HEK293 (cell line): ENCODE measurements around the gene GRB10.

ENCODE experiments used
- CTCF ChIA-PET: fragments of 350-600 bp; formaldehyde crosslinking; extraction: SDS; loops from one replicate; lab custom pipeline; 2021; ENCODE audit warnings: antibody characterized with exemption; lab: Yijun Ruan, JAX
- POLR2A ChIA-PET: fragments of 300-600 bp; formaldehyde crosslinking; extraction: SDS; loops from one replicate; lab custom pipeline; 2020; ENCODE audit warnings: antibody characterized with exemption, inconsistent platforms; lab: Yijun Ruan, JAX
- H3K27ac ChIP-seq: fragments of 200-500 bp; sonication (Bioruptor generic); 2 replicates; pipeline ENCODE4 v1.5.1; 2014; ENCODE audit warnings: low read depth, low read length, control low read depth, inconsistent platforms; ENCODE audit errors: extremely low read depth
- H3K36me3 ChIP-seq, 2 experiments: fragments of 200-500 bp in 1 of 2; sonication (Bioruptor generic) in 1 of 2; 1 replicate in 1 of 2; 2 replicates in 1 of 2; pipeline ENCODE4 v1.5.1; 2014 to 2017; ENCODE audit warnings: inconsistent platforms in 2 of 2, low read length in 2 of 2; ENCODE audit not compliant: control insufficient read depth in 2 of 2, insufficient read depth in 1 of 2
- H3K4me1 ChIP-seq: fragments of 200-500 bp; sonication (Bioruptor generic); 2 replicates; pipeline ENCODE4 v1.5.1; 2014; ENCODE audit warnings: mild to moderate bottlenecking, low read length, inconsistent platforms; ENCODE audit not compliant: control insufficient read depth, insufficient read depth
- H3K4me3 ChIP-seq: 2 replicates; pipeline ENCODE4 v1.5.1; 2011; ENCODE audit warnings: low read depth, mild to moderate bottlenecking, control low read depth, low read length, moderate library complexity
- H3K9me3 ChIP-seq: fragments of 200-500 bp; sonication (Bioruptor generic); 2 replicates; pipeline ENCODE4 v1.5.1; 2014; ENCODE audit warnings: low read depth, low read length, inconsistent platforms; ENCODE audit not compliant: control insufficient read depth, insufficient read depth
- ATF2 ChIP-seq: fragments of 450-650 bp; formaldehyde crosslinking; IDR thresholded peaks from 2 replicates; pipeline ENCODE4 v1.5.1; 2016; ENCODE audit warnings: missing biosample characterization, missing genetic modification characterization, low read depth
- GFI1B ChIP-seq: fragments of 450-650 bp; formaldehyde crosslinking; IDR thresholded peaks from 2 replicates; pipeline ENCODE4 v1.5.1; 2016; ENCODE audit warnings: missing biosample characterization, missing genetic modification characterization
- HOXD13 ChIP-seq: sonication (generic); formaldehyde crosslinking; IDR thresholded peaks from 2 replicates; pipeline ENCODE4 v1.8.0; 2022; ENCODE audit warnings: missing genetic modification reagents, borderline replicate concordance
- KLF10 ChIP-seq: fragments of 450-650 bp; IDR thresholded peaks from 2 replicates; pipeline ENCODE4 v1.5.1; 2018; ENCODE audit warnings: missing biosample characterization, mild to moderate bottlenecking, missing genetic modification characterization
- MEIS1 ChIP-seq: sonication (generic); formaldehyde crosslinking; IDR thresholded peaks from 2 replicates; pipeline ENCODE4 v1.8.1; 2022; ENCODE audit warnings: missing genetic modification reagents, mild to moderate bottlenecking, borderline replicate concordance
- MYNN ChIP-seq: fragments of 450-650 bp; formaldehyde crosslinking; IDR thresholded peaks from 2 replicates; pipeline ENCODE4 v1.5.1; 2016; ENCODE audit warnings: missing biosample characterization, missing genetic modification characterization, borderline replicate concordance
- YY1 ChIP-seq: fragments of 450-650 bp; formaldehyde crosslinking; IDR thresholded peaks from 2 replicates; pipeline ENCODE4 v1.5.1; 2018; ENCODE audit warnings: missing biosample characterization, missing genetic modification characterization
- YY2 ChIP-seq: fragments of 450-650 bp; formaldehyde crosslinking; IDR thresholded peaks from 2 replicates; pipeline ENCODE4 v1.5.1; 2016; ENCODE audit warnings: missing biosample characterization, missing genetic modification characterization
- ZBTB20 ChIP-seq: fragments of 450-650 bp; formaldehyde crosslinking; IDR thresholded peaks from 2 replicates; pipeline ENCODE4 v1.5.1; 2016; ENCODE audit warnings: missing biosample characterization, missing genetic modification characterization
- ZFP69B ChIP-seq: fragments of 450-650 bp; formaldehyde crosslinking; IDR thresholded peaks from 2 replicates; pipeline ENCODE4 v1.5.1; 2016; ENCODE audit warnings: missing biosample characterization, missing genetic modification characterization
- ZNF184 ChIP-seq: fragments of 450-650 bp; IDR thresholded peaks from 2 replicates; pipeline ENCODE4 v1.5.1; 2018; ENCODE audit warnings: missing biosample characterization, mild to moderate bottlenecking, missing genetic modification characterization
- ZNF211 ChIP-seq: fragments of 450-650 bp; formaldehyde crosslinking; IDR thresholded peaks from 2 replicates; pipeline ENCODE4 v1.5.1; 2016; ENCODE audit warnings: low read depth, missing biosample characterization, missing genetic modification characterization
- ZNF248 ChIP-seq: fragments of 450-650 bp; formaldehyde crosslinking; IDR thresholded peaks from 2 replicates; pipeline ENCODE4 v1.5.1; 2017; ENCODE audit warnings: missing biosample characterization, missing genetic modification characterization
- ZNF350 ChIP-seq: fragments of 450-650 bp; formaldehyde crosslinking; IDR thresholded peaks from 2 replicates; pipeline ENCODE4 v1.5.0; 2017; ENCODE audit warnings: missing biosample characterization, mild to moderate bottlenecking, missing genetic modification characterization
- ZNF362 ChIP-seq: fragments of 450-650 bp; formaldehyde crosslinking; IDR thresholded peaks from 2 replicates; pipeline ENCODE4 v1.5.1; 2016; ENCODE audit warnings: missing biosample characterization, missing genetic modification characterization
- ZNF548 ChIP-seq: fragments of 450-650 bp; formaldehyde crosslinking; IDR thresholded peaks from 2 replicates; pipeline ENCODE4 v1.5.1; 2016; ENCODE audit warnings: missing biosample characterization, missing genetic modification characterization
- ZNF600 ChIP-seq: fragments of 450-650 bp; formaldehyde crosslinking; IDR thresholded peaks from 2 replicates; pipeline ENCODE4 v1.5.1; 2016; ENCODE audit warnings: missing biosample characterization, missing genetic modification characterization
- ZNF830 ChIP-seq: fragments of 450-650 bp; IDR thresholded peaks from 2 replicates; pipeline ENCODE4 v1.5.0; 2018; ENCODE audit warnings: missing biosample characterization, missing genetic modification characterization, low read depth, mild to moderate bottlenecking, moderate library complexity
- ZSCAN18 ChIP-seq: fragments of 450-650 bp; formaldehyde crosslinking; IDR thresholded peaks from 2 replicates; pipeline ENCODE4 v1.5.1; 2016; ENCODE audit warnings: missing biosample characterization, missing genetic modification characterization
- TF ChIP-seq, protein P1 (sequence below): sonication (generic); formaldehyde crosslinking; IDR thresholded peaks from 2 replicates; pipeline ENCODE4 v1.8.1; 2022; ENCODE audit warnings: mild to moderate bottlenecking, moderate library complexity, missing genetic modification reagents
- TF ChIP-seq, protein P2 (sequence below): fragments of 450-650 bp; formaldehyde crosslinking; IDR thresholded peaks from 2 replicates; pipeline ENCODE4 v1.5.1; 2017; ENCODE audit warnings: missing biosample characterization, missing genetic modification characterization

The GRB10 gene

GRCh38 chr7:50595491-50596102 lies 187.1 kb downstream of the GRB10 start:
- Histone ChIP-seq H3K9me3 (no peaks in the 10 kb centered on the region), H3K4me3 (no peak overlapping the region), H3K36me3 (peaks cover 0 to 41% of the 10 kb centered on the region in 2 experiments), H3K4me1 (no peaks in the 10 kb centered on the region), H3K27ac (no peak overlapping the region)
- ChIA-PET CTCF (interaction anchor here (0.6 kb wide), 1 partner anchor 532 kb away, joined by 3 read pairs; no protein-coding TSS in a partner anchor), POLR2A (no interaction called here)
- TF ChIP-seq YY1 (tag by site-specific recombination) (no peak), GFI1B (no peak), ZSCAN18 (no peak), ZNF600 (tag by site-specific recombination) (no peak), MYNN (no peak), ZNF350 (tag by site-specific recombination) (no peak), ZNF184 (tag by site-specific recombination) (no peak)

GRCh38 chr7:50594734-50595485 lies 187.8 kb downstream of the GRB10 start:
- ChIA-PET CTCF (interaction anchor here (0.5 kb wide), 1 partner anchor 61 kb away, joined by 3 read pairs; no protein-coding TSS in a partner anchor), POLR2A (no interaction called here)
- H3K4me3 ChIP-seq = no peak overlapping the region
- H3K36me3 ChIP-seq = peaks cover 0 to 41% of the 10 kb centered on the region in 2 experiments
- no peak for TF ChIP-seq ZNF248 (tag by site-specific recombination)
- TF ChIP-seq, protein P1, sequence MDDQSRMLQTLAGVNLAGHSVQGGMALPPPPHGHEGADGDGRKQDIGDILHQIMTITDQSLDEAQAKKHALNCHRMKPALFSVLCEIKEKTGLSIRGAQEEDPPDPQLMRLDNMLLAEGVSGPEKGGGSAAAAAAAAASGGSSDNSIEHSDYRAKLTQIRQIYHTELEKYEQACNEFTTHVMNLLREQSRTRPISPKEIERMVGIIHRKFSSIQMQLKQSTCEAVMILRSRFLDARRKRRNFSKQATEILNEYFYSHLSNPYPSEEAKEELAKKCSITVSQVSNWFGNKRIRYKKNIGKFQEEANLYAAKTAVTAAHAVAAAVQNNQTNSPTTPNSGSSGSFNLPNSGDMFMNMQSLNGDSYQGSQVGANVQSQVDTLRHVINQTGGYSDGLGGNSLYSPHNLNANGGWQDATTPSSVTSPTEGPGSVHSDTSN (CRISPR knock-in tag) = no peak
- TF ChIP-seq ZNF211 (tag by site-specific recombination) = no peak
- TF ChIP-seq ZNF600 (tag by site-specific recombination) = no peak
- no peak overlapping the region for H3K27ac ChIP-seq
- H3K4me1 ChIP-seq = no peaks in the 10 kb centered on the region
- no peaks in the 10 kb centered on the region for H3K9me3 ChIP-seq

DNA sequence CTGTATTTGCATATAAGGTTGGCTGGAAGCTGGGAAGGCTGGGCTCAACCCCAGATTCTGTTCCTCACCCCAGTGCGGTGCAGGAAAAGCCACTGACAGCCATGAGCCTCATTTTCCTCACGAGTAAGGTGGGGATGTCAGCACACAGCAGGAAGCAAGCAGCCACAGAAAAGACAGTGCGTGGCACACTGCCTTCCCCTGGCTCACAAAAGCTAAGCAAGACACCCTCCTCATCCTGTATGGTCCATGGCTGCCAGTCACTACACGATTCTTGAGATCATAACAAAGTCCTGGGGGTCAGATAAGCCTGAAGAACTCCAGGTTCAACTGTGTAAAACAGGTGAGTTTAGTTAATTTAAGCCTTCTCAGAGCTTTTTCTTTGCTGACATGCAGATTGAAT lies 188.6 kb downstream of the GRB10 start:
- CTCF ChIA-PET = interaction anchor here (0.5 to 0.6 kb wide), 2 partner anchors 44 to 60 kb away, joined by 3 read pairs; no protein-coding TSS in a partner anchor
- POLR2A ChIA-PET = no interaction called here
- no peak for TF ChIP-seq ZNF362
- TF ChIP-seq, all 188 proteins: peak for 0
- Histone ChIP-seq H3K9me3 (no peaks in the 10 kb centered on the region), H3K27ac (no peak overlapping the region), H3K4me3 (no peak overlapping the region), H3K36me3 (peaks cover 0 to 37% of the 10 kb centered on the region in 2 experiments), H3K4me1 (no peaks in the 10 kb centered on the region)

DNA sequence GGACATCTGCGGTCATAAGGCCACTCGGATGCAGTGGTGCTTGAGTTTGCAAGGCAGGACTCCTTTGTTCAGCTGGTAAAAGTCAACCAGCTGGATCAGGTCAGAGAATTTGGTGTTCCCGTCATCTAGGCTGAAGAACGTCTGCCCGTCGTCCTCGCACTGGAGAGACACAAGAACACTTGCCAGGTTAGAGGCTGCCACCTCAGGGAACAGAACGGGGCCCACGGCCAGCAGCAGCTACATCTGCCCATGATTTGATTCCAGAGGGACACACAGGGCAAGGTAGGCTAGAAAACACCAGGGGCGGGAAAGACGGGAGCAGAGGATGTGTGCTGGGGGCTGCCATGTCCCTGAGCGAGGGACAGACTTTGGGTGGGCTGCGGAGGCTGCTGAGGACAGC lies 189.8 kb downstream of the GRB10 start:
- CTCF ChIA-PET = interaction anchor here (1.1 kb wide), 1 partner anchor 40 kb away, joined by 4 read pairs; no protein-coding TSS in a partner anchor
- Histone ChIP-seq H3K4me1 (no peaks in the 10 kb centered on the region), H3K27ac (no peak overlapping the region), H3K36me3 (peaks cover 0 to 29% of the 10 kb centered on the region in 2 experiments), H3K4me3 (no peak overlapping the region), H3K9me3 (no peaks in the 10 kb centered on the region)
- POLR2A ChIA-PET = no interaction called here
- TF ChIP-seq KLF10 (tag by site-specific recombination) = no peak
- no peak for TF ChIP-seq ZFP69B (tag by site-specific recombination)
- no peak for TF ChIP-seq HOXD13 (CRISPR knock-in tag)
- TF ChIP-seq ZNF548 (tag by site-specific recombination) = no peak
- TF ChIP-seq ZBTB20 (tag by site-specific recombination) = no peak
- TF ChIP-seq ZNF830 = no peak
- no peak for TF ChIP-seq YY2
- TF ChIP-seq MEIS1 (CRISPR knock-in tag) = no peak
- TF ChIP-seq ATF2 = no peak
- TF ChIP-seq, protein P2, sequence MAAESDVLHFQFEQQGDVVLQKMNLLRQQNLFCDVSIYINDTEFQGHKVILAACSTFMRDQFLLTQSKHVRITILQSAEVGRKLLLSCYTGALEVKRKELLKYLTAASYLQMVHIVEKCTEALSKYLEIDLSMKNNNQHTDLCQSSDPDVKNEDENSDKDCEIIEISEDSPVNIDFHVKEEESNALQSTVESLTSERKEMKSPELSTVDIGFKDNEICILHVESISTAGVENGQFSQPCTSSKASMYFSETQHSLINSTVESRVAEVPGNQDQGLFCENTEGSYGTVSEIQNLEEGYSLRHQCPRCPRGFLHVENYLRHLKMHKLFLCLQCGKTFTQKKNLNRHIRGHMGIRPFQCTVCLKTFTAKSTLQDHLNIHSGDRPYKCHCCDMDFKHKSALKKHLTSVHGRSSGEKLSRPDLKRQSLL (tag by site-specific recombination) = no peak
